ENCODE data around the gene PXYLP1. TPM values are rescaled to one million over a fixed set of nuclear protein-coding genes. Genes with fewer than 3 reads are reported as not detected.

Gene PXYLP1
- total RNA-seq (25.8 and 29.2 TPM in 2 replicates), polyA plus RNA-seq (14.5 and 21.3 TPM in 2 replicates)

- no peaks in the 10 kb centered on the region for H3K9me2 ChIP-seq (replicated peaks; ENCODE audit: insufficient read depth)
- peak within 1 kb of the TSS; percentile 79 for H3K27ac ChIP-seq
- WGBS (ENCODE audit: low lambda C conversion rate, missing lambda C conversion rate), result 7% methylated on average over 43 of the region's 92 CpGs
- H3K9me3 ChIP-seq (ENCODE audit: low read depth), result no peaks in the 10 kb centered on the region
- no peaks in the 10 kb centered on the region for H3K27me3 ChIP-seq
- peak within 1 kb of the TSS; percentile 81 for H3K4me3 ChIP-seq
- TF ChIP-seq CTCF (IDR thresholded peaks at IDR 0.05; ENCODE audit: poor library complexity) (peak; percentile 63), EZH2 (IDR thresholded peaks at IDR 0.05; ENCODE audit: borderline replicate concordance) (no peak), EZH2phosphoT487 (IDR thresholded peaks at IDR 0.05; ENCODE audit: low read depth, severe bottlenecking, unreplicated experiment) (no peak)
- H3K4me2 ChIP-seq, result peak within 1 kb of the TSS; percentile 98
- no peaks in the 10 kb centered on the region for H4K20me1 ChIP-seq (ENCODE audit: insufficient read depth, poor library complexity, severe bottlenecking)
- peak within 1 kb of the TSS; percentile 97 for H2AFZ ChIP-seq
- DNase-seq (ENCODE audit: low spot score), result peak; percentile 96
- H3K79me2 ChIP-seq, result peaks cover 10% of the 10 kb centered on the region
- H3K4me1 ChIP-seq (ENCODE audit: insufficient read depth), result peaks cover 23% of the 10 kb centered on the region
- no peaks in the 10 kb centered on the region for H3K36me3 ChIP-seq (replicated peaks; ENCODE audit: insufficient read depth, low read depth)
Measured at GRCh38 chr3:141231101-141231951, at the start of gene PXYLP1. Gene PXYLP1 (plus strand): TSS chr3:141231825. CDS start chr3:141260176, 28,351 bp downstream.

DNA sequence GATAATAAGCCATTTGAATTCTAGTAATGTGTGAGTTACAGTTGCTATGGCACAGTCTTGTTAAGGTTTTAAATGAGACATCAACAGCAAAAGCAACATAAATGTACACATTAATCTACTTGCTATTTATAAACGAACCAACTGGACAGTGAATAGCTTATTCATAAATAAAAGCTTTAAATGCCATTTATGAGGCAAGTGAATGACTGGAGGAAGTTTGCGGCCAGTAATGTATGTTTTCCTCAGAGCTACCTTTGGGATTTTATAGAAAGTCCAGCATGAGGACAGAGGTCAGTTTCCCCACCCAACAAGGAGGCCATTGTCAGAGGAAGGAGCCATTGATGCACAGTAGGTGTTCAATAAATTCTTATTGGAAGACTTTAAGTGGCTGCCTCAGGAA is 48.0 kb upstream of the PXYLP1 start:
- Histone ChIP-seq H3K79me2 (no peaks in the 10 kb centered on the region), H3K4me1 (ENCODE audit: insufficient read depth) (no peaks in the 10 kb centered on the region), H2AFZ (no peak overlapping the region), H3K9me2 (replicated peaks; ENCODE audit: insufficient read depth) (no peaks in the 10 kb centered on the region), H4K20me1 (ENCODE audit: insufficient read depth, poor library complexity, severe bottlenecking) (no peaks in the 10 kb centered on the region), H3K4me3 (no peak overlapping the region), H3K4me2 (no peak overlapping the region), H3K36me3 (replicated peaks; ENCODE audit: insufficient read depth, low read depth) (no peaks in the 10 kb centered on the region), H3K27me3 (no peaks in the 10 kb centered on the region), H3K27ac (no peak overlapping the region), H3K9me3 (ENCODE audit: low read depth) (no peaks in the 10 kb centered on the region)
- TF ChIP-seq EZH2phosphoT487 (IDR thresholded peaks at IDR 0.05; ENCODE audit: low read depth, severe bottlenecking, unreplicated experiment) (no peak), CTCF (IDR thresholded peaks at IDR 0.05; ENCODE audit: poor library complexity) (no peak), EZH2 (IDR thresholded peaks at IDR 0.05; ENCODE audit: borderline replicate concordance) (no peak)
- 65% methylated on average over 2 of the region's 2 CpGs for WGBS (ENCODE audit: low lambda C conversion rate, missing lambda C conversion rate)
- DNase-seq (ENCODE audit: low spot score), result no peak

DNA sequence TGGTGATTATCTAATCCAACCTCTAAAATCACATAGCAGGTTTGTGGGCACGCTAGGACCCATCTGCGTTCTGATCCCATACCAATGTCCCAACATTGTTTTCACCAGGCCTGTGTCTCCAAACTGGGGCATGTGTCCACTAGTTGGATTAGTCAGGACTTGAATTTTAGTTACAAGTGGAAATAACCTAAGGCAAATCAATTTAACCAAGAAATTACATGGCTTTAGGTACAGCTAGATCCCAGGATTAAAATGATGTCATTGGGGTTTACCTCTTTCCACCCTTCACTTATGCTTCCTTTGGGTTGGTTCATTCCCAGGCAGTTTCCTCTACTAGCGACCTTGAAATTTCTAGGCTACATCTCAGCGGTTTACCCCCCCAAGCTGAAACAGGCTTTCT is 47.2 kb upstream of the PXYLP1 start:
- TF ChIP-seq EZH2phosphoT487 (IDR thresholded peaks at IDR 0.05; ENCODE audit: low read depth, severe bottlenecking, unreplicated experiment), result no peak
- no peak for TF ChIP-seq EZH2 (IDR thresholded peaks at IDR 0.05; ENCODE audit: borderline replicate concordance)
- no peak for TF ChIP-seq CTCF (IDR thresholded peaks at IDR 0.05; ENCODE audit: poor library complexity)
- H3K27ac ChIP-seq, result no peak overlapping the region
- no peak overlapping the region for H3K4me3 ChIP-seq
- H3K9me2 ChIP-seq (replicated peaks; ENCODE audit: insufficient read depth), result no peaks in the 10 kb centered on the region
- DNase-seq (ENCODE audit: low spot score), result no peak
- no peaks in the 10 kb centered on the region for H3K36me3 ChIP-seq (replicated peaks; ENCODE audit: insufficient read depth, low read depth)
- 94% methylated on average over 4 of the region's 4 CpGs for WGBS (ENCODE audit: low lambda C conversion rate, missing lambda C conversion rate)
- no peak overlapping the region for H2AFZ ChIP-seq
- no peaks in the 10 kb centered on the region for H3K4me1 ChIP-seq (ENCODE audit: insufficient read depth)
- no peaks in the 10 kb centered on the region for H3K27me3 ChIP-seq
- H4K20me1 ChIP-seq (ENCODE audit: insufficient read depth, poor library complexity, severe bottlenecking), result no peaks in the 10 kb centered on the region
- H3K4me2 ChIP-seq, result no peak overlapping the region
- H3K79me2 ChIP-seq, result no peaks in the 10 kb centered on the region
- no peaks in the 10 kb centered on the region for H3K9me3 ChIP-seq (ENCODE audit: low read depth)

Data from hepatocyte (in vitro differentiated cells).